GM12864 (cell line): Measurements from ENCODE around the gene RIOK2.

Source experiments
- DNase-seq: peaks from one replicate; pipeline ENCODE4 v3.0.0-alpha.2; 2011; ENCODE audit warnings: low read depth
- H3K4me3 ChIP-seq: 2 replicates; pipeline ENCODE4 v1.5.1; 2011; ENCODE audit warnings: mild to moderate bottlenecking, low read depth, low read length, control low read depth
- CTCF ChIP-seq: IDR thresholded peaks from 2 replicates; pipeline ENCODE4 v1.5.1; 2011; ENCODE audit warnings: low read depth, mild to moderate bottlenecking, moderate library complexity, low read length, control low read depth, inconsistent platforms; ENCODE audit errors: missing control alignments

RIOK2 gene

GRCh38 chr5:97167435-97167834, 15.6 kb downstream of the RIOK2 start:
- DNase-seq: no peak
- no peak for TF ChIP-seq CTCF
- H3K4me3 ChIP-seq: no peak overlapping the region; the same call in 1 of the 2 replicates

GRCh38 chr5:97165726-97166125, 17.3 kb downstream of the RIOK2 start:
- no peak overlapping the region for H3K4me3 ChIP-seq
- no peak for TF ChIP-seq CTCF
- DNase-seq: no peak

- no peak overlapping the region for H3K4me3 ChIP-seq
- TF ChIP-seq CTCF: no peak
- DNase-seq: no peak
Observed at GRCh38 chr5:97164846-97165245, 18.2 kb downstream of the RIOK2 start.

GRCh38 chr5:97163790-97164285, 19.2 kb downstream of the RIOK2 start:
- no peak for DNase-seq
- no peak overlapping the region for H3K4me3 ChIP-seq

GRCh38 chr5:97163360-97163764, 19.7 kb downstream of the RIOK2 start:
- no peak overlapping the region for H3K4me3 ChIP-seq
- peak; percentile 32 for TF ChIP-seq CTCF
- no peak for DNase-seq

More at GRCh38 chr5:97163790-97164285, 19.2 kb downstream of the RIOK2 start:
- no peak for TF ChIP-seq CTCF

GRCh38 chr5:97162045-97162444, 21.0 kb downstream of the RIOK2 start:
- no peak for DNase-seq
- TF ChIP-seq CTCF: peak; percentile 84
- H3K4me3 ChIP-seq: no peak overlapping the region

GRCh38 chr5:97157689-97158088, 25.4 kb downstream of the RIOK2 start:
- no peak for TF ChIP-seq CTCF
- no peak overlapping the region for H3K4me3 ChIP-seq
- no peak for DNase-seq
